Measurements from ENCODE around the gene TMBIM1.

DNA sequence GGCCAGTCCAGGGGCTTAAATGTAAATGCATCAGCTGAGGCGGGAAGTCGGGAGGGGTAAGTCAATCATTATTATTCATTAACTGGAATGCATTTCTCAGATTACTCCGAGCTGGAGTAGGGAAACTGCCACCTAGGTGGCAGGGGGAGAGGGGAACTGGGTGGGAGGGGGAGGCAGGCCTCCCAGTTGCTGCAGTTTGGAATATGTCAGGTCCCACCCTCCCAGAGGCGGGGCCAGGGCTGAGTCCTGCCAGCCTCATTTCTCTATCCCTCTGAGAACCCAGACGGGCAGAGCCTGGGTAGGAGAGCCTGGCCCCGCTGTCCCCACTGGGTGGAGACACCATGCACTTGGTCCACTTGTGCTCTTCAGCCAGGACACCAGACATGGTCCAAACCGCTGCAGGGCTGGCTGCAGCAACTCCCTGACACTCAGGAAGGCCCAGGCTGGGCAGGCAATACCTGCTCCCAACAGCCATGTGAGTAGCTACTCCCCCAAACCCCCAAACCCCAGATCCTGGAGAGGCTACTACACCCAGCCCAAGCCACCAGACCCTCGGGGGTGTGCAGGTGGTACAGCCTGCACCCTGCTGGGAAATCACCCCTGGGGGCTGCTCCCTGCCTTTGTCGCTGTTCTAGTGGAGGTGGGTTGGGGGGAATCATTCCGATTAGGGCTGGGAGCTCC lies 31.4 kb downstream of the TMBIM1 start, which contains the start of gene GPBAR1:
- no peak for TF ChIP-seq CTCF (IDR thresholded peaks at IDR 0.05)
- no peak for TF ChIP-seq POLR2A (IDR thresholded peaks at IDR 0.05)

Measured in esophagus squamous epithelium (tissue), 4 donors.